HG03175 (cell line): ENCODE data around the gene KCNJ11.
"Not testable (repeated sequence)": the region's sequence is repeated elsewhere in the genome, so short reads cannot be mapped to it uniquely, and the experiment has no call there.

Experiments used
- ATAC-seq: cut with Tn5 transposase; IDR thresholded peaks from one replicate; pipeline ENCODE4 v1.9.1; 2021; ENCODE audit warnings: mild to moderate bottlenecking, moderate library complexity; ENCODE audit not compliant: unreplicated experiment

KCNJ11 gene

DNA sequence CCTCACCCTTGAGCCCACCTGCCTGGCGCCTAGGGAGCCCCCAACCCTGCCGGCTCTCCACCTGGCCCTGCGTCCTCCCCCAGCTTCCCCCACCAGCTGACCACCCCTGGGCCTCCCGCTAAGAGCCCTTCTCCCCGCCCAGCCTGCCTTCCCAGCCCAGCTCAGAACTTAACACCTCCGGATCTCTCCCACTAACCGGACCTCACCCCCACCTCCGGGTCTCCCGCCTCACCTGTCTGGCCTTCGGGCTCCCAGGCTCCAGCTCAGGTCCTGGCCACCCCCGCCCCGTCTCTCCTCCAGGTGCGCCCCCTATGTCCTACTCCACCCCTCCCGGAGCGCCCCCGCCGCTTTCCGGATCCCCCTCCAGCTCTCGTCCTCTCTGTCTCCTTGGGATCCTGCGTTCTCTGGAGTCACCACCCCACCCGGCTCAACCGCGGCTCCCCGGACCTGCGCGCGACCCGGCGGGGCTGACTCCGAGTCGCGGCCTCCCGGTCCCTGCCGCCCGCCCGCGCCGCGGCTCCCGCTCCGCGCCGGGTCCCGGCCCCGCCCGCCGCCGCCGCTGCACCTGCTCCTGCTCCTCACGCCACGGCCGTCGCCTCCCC, at the start of gene KCNJ11:
Gene KCNJ11 (minus strand): TSS at position 51 of the 602 bp plus-strand sequence. CDS start 568 bp downstream, outside the sequence.
- ATAC-seq, result peak; percentile 44

DNA sequence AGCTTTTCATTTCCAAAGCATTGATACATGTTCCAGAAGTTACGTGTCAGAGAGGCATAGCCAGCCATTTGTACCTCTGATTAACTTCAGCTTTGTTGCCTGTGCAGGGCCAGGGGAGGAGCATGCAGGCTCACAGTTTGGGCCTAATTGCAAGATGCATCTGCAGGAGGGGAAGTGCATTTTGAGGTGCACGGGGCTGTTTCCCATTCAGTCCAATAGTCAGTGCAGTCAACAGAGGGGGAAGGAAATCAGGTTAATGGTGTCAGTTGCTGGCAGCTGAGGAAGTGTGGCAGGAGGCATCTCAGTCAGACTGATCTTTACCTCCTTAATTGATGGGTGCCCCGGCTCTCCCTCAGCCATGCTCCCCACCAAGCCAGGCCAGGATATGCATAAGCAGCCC, 48.9 kb upstream of the KCNJ11 start:
- ATAC-seq, result no peak

DNA sequence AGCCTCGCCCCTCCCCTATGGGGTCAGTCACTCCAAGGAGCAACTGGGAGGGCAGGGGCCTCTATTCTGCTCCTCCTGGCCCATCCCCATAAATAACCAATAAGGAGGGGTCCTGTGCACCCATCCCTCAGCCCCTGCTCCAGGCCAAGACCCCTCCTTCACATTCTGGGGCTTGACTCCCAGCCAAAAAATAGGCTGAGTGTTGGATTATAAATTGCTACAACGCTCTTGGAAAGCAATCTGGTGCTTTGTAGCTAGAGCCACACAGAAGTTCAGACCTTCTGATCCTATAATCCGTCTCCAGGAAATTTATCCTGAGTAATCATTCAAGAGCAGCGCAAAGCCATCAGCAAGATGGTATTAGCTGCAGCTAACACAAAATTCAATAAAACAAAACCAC, 45.6 kb upstream of the KCNJ11 start:
- no peak for ATAC-seq

DNA sequence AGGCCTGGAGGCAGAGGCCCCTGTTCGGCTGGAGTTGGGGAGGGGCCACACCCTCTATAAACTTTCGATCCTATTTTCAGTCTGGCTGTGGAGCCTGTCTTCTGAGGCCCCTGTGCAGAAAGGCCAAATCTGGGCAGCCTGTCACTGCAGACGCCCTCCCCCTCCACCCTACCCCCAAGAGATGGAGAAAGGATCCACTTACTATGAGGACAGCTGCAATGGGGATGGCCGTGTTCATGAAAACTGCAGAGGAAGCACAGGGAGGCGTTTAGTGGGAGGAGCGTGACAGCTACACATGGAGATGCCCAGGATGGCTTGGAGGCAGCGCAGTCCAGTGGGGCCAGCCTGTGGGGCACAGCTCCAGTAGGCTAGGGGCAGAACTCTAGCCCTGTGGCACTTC, 43.5 kb upstream of the KCNJ11 start:
- no peak for ATAC-seq

DNA sequence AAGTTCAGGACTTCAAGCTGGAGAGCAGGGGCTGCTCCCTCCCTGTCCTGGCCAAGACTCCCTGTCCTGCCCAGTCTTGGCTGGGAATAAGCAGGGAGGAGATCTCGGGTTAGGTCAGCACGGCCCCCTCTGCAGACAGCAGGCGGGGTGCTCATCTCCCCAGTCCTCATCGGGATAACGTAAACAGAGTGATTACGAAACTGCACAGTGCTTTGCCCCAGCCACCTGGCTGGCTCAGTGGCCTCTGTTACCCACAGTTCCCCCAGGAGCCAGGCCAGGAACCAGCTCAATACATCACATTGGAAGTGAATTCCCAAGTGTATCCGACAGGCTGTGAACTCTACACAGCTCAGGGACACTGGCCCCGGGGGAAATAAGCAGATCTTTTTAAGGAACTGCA, 42.7 kb upstream of the KCNJ11 start:
- no peak for ATAC-seq

DNA sequence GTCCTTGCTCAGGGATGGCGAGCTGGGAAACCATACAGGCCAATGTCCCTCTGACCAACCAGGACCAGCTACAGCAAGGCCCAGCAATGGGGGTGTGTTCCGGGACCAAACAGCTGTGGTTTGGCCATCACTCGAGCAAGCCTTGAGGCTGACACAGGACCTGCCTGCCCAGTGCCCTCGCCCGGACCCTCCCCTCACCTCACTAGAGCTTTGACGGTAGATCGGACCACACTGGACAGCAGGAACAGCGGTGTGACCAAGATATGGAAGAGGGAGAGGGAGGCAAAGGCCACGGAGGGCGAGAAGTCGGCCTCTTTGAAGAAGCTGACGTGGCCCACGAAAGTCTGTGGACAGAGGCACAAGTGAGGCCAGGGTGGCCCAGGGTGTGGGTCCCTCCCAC, 42.2 kb upstream of the KCNJ11 start:
- ATAC-seq, result no peak

DNA sequence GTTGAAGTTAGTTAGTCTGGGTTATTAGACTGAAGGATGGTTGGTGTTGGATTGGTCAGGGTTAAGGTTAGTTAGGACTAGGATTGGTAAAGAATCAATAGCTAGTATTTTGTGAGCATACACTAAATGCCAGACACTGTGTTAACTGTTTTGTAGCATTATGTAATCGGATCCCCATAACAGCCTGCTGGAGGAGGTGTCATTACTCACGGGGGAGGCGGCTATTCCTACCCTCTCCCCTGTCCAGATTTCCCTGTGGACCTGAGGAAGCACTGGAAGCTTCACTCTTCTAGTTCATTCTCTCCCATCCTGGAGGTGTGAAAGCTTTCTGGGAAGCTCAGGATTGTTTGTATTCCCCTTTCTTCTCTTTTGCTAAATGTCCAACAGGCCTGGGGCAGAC, 40.5 kb upstream of the KCNJ11 start:
- ATAC-seq, result no peak

DNA sequence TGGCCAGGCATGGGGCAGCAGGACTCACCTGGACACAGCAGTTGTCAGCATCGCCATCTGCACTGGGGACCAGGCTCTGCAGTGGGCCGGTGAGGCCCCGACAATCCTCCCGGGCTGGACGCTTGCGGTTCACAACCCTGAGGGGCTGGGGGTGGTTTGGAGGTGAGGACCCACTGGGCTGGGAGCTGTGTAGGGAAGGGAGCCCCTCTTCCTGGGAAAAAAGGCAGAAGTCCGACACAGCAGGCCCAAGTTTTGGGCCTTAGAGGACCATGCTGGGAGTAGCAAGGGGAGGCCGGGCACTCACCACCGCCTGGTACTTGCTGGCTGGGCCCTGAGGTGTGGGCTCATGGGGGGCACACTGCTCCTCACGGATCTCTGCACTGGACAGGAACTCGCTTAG, 39.8 kb upstream of the KCNJ11 start:
- ATAC-seq, result no peak

DNA sequence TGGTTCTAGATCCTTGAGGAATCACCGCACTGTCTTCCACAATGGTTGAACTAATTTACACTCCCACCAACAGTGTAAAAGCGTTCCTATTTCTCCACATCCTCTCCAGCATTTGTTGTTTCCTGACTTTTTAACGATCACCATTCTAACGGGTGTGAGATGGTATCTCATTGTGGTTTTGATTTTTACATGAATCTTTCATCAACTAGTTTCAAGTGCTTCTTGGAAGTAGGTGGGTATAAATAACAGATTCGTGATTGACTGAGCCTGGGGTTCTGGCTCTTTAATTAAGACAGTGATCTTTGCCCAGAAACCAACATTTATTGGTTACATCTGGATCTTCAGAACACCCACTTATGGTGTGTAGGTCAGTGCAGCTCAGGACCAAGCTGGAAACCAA, 37.8 kb upstream of the KCNJ11 start:
- ATAC-seq, result not testable (repeated sequence)

DNA sequence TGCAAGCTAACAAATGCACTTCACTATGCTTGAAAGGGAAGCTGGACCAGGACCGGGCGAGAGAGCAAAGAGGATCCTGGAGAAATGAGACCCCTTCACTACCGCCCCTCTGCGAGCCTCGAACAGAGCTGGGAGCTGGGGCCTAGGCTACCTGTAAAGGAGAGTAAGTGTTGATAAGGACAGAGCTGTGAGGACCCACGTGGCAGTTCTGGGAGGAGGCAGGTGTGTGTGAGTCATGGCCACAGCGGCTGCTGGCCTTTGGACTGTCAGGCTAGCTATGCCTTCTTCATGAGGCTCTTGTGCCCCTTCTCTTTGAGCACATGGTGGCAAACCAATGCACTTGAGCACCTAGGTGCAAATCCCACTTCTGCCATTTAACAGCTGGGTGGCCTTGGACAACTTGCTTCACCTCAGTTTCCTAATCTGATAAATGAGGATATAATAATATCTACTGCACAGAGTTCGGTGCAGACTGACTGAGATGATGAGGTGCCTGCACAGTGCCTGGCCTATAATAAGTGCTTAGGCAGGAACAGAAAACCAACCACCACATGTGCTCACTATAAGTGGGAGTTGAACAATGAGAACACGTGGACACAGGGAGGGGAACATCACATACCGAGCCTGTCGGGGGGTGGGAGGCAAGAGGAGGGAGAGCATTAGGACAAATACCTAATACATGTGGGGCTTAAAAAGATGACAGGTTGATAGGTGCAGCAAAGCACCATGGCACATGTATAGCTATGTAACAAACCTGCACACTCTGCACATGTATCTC, 35.3 kb upstream of the KCNJ11 start:
- ATAC-seq, result no peak

DNA sequence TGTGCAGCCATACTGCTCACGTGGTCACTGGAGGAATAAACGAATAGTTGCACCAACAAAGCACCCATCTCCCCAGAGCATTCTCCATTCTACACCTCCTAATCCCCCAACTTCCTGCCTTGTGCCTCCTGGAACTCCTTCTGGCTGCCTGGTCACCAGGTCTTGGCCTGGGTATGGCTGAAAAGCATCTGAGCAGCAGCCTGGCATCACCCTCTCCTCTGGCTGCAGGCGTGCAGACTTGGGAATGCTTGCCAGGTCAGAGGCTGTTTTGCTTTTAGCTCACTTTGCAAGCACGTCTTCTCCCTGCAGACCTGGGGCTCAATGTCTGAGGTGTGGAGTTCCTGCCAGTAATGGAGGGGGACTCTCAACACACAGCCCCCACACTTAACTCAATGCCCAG, 33.3 kb upstream of the KCNJ11 start:
- no peak for ATAC-seq

DNA sequence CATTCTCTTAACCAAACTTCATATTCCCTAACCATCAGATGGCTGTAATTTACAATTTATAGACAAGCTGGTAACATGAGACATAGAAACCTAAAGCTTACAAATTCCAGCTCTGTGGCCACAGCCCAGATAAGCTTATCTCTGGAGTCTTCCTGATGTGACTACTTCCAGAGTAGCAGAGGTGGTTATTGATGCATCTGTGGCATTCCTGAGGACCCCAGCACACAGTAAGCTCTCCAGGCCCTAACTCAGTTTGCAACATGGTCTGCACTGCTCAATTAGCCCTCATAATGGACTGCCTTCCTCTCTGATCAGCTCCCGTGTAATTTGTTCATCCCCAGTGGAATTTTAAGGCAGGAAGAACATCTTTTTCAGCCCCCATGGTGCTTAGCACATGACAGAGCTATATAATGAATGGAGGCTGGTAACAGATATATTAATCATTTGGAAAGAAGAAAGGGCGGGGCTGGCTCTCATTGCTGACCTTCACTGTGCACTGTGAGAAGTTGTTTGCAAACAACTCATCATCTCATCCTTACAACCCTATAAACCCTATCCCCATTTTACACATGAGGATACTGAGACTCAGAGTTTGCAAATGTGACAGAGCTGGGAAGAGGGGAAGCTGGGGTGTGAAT, 30.1 kb upstream of the KCNJ11 start:
- ATAC-seq, result no peak

DNA sequence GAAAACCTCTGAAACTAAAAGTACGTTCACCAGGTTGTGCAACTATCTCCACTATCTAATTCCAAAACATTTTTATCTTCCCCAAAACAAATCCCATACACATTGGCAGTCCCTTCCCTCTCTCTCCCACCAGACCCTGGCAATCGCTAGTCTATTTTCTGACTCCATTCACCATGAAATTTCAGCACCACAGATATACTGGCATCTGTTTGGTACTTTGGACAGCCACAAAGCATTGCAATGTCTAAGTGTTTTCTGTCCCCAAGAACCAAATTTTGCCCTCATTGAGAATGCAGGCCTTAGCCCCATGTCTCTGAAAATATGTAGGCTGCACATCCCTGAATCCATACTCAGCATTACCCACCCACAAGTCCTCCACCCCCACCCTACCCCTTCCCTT, 28.0 kb upstream of the KCNJ11 start:
- ATAC-seq, result no peak

DNA sequence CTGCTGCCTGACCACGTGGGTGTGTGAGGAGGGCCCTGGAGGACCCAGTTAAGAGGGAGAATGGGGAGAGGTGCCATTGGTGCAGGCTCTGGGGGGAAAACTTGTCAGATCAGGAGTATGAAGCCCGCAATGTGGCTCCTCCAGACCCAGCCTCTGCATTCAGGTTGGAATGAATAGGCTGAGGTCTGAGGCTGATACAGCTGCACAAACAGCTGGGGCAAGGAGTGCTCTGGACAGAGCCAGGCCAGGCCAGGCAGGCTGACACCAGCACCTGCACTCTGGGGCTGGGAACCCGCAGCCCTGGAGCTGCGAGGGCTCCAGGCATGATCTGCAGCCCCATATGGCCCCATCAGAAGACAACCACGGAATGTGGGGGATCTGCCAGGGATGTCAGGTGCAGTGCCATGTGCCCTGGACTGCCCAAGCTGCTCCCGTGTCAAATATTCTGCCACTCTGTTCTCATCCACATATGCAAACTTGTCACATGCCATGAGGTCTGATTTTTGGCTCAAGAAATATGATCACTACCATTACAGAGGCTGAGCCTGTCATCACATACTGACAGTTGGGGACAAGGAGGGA, 27.2 kb upstream of the KCNJ11 start:
- no peak for ATAC-seq

DNA sequence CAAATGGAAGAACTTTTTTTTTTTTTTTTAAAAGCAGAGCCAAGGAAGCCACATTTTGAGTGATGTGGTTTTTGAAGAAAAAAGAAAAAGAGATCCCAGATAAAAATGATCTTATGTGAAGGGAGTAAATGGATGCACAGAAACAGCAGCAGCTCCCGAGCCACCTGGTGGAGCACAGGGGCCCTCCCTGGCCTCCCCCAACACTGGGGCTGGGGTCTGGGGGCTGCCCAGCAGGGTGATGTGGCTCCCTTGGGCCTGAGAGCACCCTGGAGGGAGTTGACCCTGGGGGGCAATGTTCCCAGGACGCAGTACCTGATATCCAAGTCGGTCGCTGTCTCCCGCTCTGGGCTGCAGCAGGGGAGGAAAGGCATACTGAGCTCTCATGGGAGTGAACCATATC, 26.5 kb upstream of the KCNJ11 start:
- no peak for ATAC-seq

DNA sequence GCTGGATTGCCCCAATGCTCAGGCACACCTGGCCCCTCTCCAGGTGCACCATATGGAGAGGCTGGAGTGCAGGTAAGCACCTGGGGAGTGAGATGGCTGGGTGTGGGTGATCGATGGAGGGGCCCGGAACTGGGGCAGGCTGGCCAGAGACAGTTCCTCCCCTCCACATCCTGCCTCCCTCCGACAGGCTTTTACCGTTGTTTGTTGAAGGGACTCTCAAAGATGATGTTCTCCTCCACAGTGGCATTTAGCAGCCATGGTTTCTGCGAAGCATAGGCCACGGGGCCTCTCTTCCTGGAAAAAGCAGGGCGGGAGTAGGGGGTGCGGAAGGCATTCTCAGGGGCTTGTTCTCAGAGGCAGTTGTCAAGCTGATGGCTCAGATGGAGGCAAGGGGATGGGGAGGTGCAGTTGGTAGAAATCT, 25.9 kb upstream of the KCNJ11 start:
- ATAC-seq, result no peak

DNA sequence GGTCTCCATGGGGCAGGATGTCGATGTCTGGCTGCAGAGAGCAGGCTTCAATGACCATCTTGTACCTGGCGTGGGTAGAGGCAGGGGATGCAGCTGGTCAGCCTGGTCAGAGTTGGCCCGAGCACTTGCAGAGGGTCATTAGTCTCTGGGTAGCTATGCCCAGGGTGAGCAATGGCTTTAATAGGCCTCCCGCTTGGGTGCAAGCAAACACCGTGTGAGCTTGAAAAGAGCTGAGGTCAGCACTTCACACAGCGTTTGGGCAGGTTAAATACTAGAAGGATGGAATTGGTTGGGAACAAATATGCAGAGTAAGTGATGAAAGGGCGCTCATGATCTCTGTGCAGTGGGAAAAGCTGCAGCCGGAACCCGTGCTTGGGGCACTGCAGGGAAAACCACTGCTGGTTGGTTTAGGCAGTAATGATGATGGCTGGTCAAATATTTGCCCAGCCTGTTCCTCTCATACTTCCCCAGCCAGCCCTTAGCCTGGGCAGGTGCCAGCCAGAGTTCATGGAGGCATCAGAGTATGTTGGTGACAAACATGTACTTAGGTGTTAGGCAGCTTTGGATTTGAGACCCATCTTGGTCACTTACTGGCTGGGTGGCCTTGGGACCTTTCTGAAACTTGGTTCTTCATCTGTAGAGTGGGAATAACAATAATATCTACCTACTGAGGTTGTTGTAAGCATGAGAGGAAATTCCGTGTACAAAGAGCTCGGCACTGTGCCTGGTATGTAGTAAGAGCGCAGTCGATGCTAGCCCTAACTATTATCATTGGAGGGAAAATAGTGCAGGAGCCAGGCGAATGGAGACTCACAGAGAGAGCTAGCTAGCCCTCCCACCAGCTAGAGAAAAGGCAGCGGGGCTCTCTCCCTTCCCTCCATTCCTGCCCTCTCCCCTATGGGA, 25.2 kb upstream of the KCNJ11 start:
- ATAC-seq, result no peak

DNA sequence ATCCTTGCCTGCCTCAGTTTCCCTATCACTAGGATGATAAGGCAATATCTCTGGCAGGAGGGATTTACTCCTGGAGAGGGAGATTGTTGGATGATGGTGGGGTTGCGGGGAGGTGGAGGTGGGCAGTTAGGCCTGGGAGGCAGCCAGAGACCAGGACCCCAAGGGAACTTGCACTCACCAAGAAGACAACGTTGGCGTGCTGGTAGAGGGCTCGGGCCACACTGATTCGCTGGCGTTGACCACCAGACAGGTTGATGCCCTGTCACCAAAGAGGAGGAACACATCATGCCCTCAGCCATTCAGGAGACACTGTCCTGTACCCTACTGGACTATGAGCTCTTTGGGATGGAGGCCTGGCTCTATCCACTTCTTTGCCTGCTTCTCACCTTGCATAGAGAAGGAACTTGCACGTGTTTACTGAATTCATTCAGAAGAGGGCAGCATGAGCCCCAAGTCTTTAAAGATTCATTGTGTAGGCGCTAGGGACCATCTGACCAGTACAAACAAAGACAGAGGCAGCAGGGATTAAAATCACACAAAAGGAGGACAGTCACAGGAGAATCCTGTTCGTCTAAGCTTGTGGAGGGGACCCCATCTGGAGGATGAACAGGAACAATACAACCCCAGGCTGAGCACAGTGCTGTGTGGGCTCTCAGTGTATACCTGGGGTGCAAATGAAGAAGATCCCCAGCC, 24.2 kb upstream of the KCNJ11 start:
- ATAC-seq, result no peak

DNA sequence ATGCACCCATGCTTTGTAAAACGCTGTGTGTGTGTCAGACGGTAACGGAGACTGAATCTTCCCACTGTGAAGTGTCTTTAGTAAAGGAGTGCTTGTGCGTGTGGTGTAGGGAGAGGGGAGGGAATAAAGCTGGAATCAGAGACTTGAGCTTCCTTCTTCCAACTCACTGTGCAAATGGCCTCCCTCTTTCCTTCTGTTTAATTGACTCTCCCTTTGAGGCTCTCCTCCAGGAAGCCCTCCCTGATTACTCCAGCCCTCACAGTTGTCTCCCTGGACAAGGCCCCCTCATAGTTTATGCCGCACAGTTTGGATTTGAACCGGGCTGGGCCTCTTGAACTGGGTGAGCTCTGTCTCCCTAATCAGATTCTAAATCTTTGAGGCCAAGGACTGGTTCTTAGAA, 23.0 kb upstream of the KCNJ11 start:
- no peak for ATAC-seq
